Glutamatergic neuron (in vitro differentiated cells): ENCODE data around the gene TXLNB. TPM values are rescaled to one million over a fixed set of nuclear protein-coding genes. Genes with fewer than 3 reads are reported as not detected.

Experiments used
- DNase-seq: peaks from one replicate; pipeline ENCODE4 v3.0.0; 2022
- H3K27ac Mint-ChIP-seq: one replicate; pipeline ENCODE4 v1.8.0; 2020; ENCODE audit warnings: mild to moderate bottlenecking, mixed read lengths, inconsistent platforms; ENCODE audit not compliant: unreplicated experiment
- H3K27me3 Mint-ChIP-seq: one replicate; pipeline ENCODE4 v1.8.0; 2020; ENCODE audit warnings: mild to moderate bottlenecking, moderate library complexity, mixed read lengths, inconsistent platforms; ENCODE audit not compliant: unreplicated experiment
- H3K36me3 Mint-ChIP-seq: one replicate; pipeline ENCODE4 v1.8.0; 2020; ENCODE audit warnings: mild to moderate bottlenecking, mixed read lengths, inconsistent platforms; ENCODE audit not compliant: unreplicated experiment
- H3K4me1 Mint-ChIP-seq: one replicate; pipeline ENCODE4 v1.8.0; 2020; ENCODE audit warnings: mild to moderate bottlenecking, low read depth, mixed read lengths, inconsistent platforms; ENCODE audit not compliant: unreplicated experiment
- H3K4me3 Mint-ChIP-seq: one replicate; pipeline ENCODE4 v1.8.0; 2020; ENCODE audit warnings: mild to moderate bottlenecking, mixed read lengths, inconsistent platforms; ENCODE audit not compliant: unreplicated experiment
- H3K9me3 Mint-ChIP-seq: one replicate; pipeline ENCODE4 v1.8.0; 2020; ENCODE audit warnings: mild to moderate bottlenecking, moderate library complexity, mixed read lengths, inconsistent platforms; ENCODE audit not compliant: unreplicated experiment
- total RNA-seq: library from RNA; stranded (reverse); fragmentation: NEBNext Ultra II Directional; extraction: Animal tissue kit (Norgen Biotek cat#: 25700); gene quantifications from one replicate; pipeline ENCODE4 v1.2.1, GENCODE V29; 2021; ENCODE audit not compliant: unreplicated experiment
- TF ChIP-seq, protein P1 (sequence below): fragments of 200-600 bp; sonication (generic); IDR thresholded peaks from one replicate; pipeline ENCODE4 v1.5.0; 2021; ENCODE audit not compliant: partially characterized antibody, unreplicated experiment

TXLNB gene
- total RNA-seq, 1 donor from 2014 or later, result not detected

- DNase-seq, result peak; percentile 34
- Mint-ChIP-seq H3K4me1 (peaks cover 12% of the 10 kb centered on the region), H3K9me3 (peaks cover 2% of the 10 kb centered on the region), H3K4me3 (no peak overlapping the region), H3K27me3 (peaks cover 2% of the 10 kb centered on the region), H3K36me3 (peaks cover 4% of the 10 kb centered on the region), H3K27ac (no peak overlapping the region)
- TF ChIP-seq, protein P1, sequence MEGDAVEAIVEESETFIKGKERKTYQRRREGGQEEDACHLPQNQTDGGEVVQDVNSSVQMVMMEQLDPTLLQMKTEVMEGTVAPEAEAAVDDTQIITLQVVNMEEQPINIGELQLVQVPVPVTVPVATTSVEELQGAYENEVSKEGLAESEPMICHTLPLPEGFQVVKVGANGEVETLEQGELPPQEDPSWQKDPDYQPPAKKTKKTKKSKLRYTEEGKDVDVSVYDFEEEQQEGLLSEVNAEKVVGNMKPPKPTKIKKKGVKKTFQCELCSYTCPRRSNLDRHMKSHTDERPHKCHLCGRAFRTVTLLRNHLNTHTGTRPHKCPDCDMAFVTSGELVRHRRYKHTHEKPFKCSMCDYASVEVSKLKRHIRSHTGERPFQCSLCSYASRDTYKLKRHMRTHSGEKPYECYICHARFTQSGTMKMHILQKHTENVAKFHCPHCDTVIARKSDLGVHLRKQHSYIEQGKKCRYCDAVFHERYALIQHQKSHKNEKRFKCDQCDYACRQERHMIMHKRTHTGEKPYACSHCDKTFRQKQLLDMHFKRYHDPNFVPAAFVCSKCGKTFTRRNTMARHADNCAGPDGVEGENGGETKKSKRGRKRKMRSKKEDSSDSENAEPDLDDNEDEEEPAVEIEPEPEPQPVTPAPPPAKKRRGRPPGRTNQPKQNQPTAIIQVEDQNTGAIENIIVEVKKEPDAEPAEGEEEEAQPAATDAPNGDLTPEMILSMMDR, result no peak
These were observed 31.9 kb upstream of the TXLNB start for GRCh38 chr6:139323511-139324300.

GRCh38 chr6:139320081-139320480 lies 28.3 kb upstream of the TXLNB start:
- peaks cover 2% of the 10 kb centered on the region for H3K27me3 Mint-ChIP-seq
- no peak overlapping the region for H3K27ac Mint-ChIP-seq
- peaks cover 12% of the 10 kb centered on the region for H3K4me1 Mint-ChIP-seq
- no peak overlapping the region for H3K4me3 Mint-ChIP-seq
- DNase-seq, result no peak
- TF ChIP-seq, protein P1, result no peak
- peaks cover 2% of the 10 kb centered on the region for H3K9me3 Mint-ChIP-seq
- H3K36me3 Mint-ChIP-seq, result no peaks in the 10 kb centered on the region

DNA sequence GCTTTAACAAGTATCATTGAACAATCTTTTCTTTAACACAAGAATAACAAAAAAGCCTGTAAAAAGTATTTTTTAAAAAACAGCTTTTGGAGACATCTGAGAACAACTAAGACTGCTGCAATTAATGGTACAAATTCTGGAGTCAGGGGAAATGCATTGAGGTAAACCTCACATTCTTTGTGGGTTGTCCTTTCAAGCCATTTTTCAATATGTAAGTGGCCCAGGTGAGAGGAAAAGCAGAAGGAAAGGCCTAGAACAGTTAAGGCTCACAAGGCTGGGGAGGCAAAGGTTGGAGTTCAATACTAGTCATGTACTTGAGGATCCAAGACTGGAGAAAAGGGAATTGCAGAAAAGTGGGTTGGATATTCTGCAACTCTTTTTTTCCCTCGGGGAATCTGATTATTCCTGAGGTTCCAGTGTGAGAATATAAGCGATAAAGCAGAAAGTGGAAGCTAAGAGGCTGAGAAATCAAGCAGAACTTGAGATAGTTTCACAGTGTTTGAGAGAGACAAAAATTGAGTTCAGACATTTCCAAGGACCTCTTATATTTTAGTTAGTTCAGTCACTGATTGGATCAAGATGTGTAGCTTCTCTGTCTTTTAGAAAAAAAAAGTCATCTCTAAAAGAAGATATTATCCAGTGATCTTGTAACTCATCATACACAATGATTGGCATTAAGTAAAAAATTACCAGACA lies 25.0 kb upstream of the TXLNB start:
- no peak for DNase-seq
- Mint-ChIP-seq H3K9me3 (no peaks in the 10 kb centered on the region), H3K27ac (no peak overlapping the region), H3K27me3 (no peaks in the 10 kb centered on the region), H3K36me3 (no peaks in the 10 kb centered on the region), H3K4me3 (no peak overlapping the region), H3K4me1 (peaks cover 3% of the 10 kb centered on the region)
- TF ChIP-seq, protein P1, result no peak

DNA sequence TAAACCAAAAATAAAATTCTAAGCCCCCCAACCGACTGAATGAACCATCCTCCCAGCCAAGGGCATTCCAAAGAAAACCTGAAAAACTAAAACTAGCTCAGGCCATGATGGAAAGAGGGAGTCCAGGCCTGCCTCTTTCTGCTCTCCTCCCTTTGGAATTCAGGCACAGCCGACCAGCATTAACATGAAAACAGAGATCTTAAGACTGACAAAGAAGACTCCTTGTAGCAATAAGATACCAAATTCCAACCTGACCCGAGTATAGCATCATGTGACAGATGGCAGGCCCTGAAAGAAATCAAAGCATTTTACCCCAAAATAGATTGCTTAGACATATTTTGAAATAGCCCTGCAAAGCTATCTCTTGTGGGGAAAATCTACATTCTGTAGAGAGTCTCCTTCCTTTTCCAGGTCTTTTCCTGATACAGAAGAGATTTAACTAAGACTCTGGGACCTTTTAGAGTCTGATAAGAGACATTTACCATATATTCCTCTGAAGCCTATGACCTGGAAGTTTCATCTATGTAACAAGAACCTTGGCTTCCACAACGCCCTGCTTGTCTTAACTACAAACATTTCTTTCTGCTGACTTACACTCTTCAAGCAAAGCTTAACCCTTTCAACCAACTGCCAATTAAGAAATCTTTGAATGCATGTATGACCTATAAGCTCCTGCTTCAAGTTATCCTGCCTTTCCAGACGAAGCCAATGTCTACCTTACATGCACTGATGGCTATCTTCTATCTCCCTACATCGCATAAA lies 22.2 kb upstream of the TXLNB start:
- Mint-ChIP-seq H3K9me3 (no peaks in the 10 kb centered on the region), H3K4me1 (peaks cover 3% of the 10 kb centered on the region), H3K4me3 (no peak overlapping the region), H3K36me3 (no peaks in the 10 kb centered on the region), H3K27ac (no peak overlapping the region), H3K27me3 (no peaks in the 10 kb centered on the region)
- no peak for DNase-seq
- TF ChIP-seq, protein P1, result no peak
